K562 (cell line): Measurements from ENCODE around the gene NOTCH1. TPM values are rescaled to one million over a fixed set of nuclear protein-coding genes. Genes with fewer than 3 reads are reported as not detected.

Experiments used
- ATAC-seq: fragments of 200-7000 bp; cut with Tn5 transposase; 3 replicates; pipeline ENCODE4 v1.9.1; 2020; ENCODE audit warnings: moderate library complexity
- BruUV-seq: library from RNA; stranded (reverse); fragments of 400-500 nt; replicated peaks from 2 replicates; lab custom pipeline; 2021; lab: Mats Ljungman, UMichigan
- CTCF ChIA-PET: fragments of 300-600 bp; formaldehyde crosslinking; extraction: SDS; loops from one replicate; lab custom pipeline; 2021; ENCODE audit warnings: low intra/inter-chr PET ratio; lab: Yijun Ruan, JAX
- POLR2A ChIA-PET: fragments of 300-600, 350-650 bp; sonication (Branson Sonifier 250); formaldehyde crosslinking; extraction: SDS; loops from one replicate; lab custom pipeline; 2021; ENCODE audit warnings: antibody characterized with exemption, inconsistent platforms; lab: Yijun Ruan, JAX
- DNase-seq, 4 experiments: peaks; one replicate each; pipeline versions ENCODE4 v3.0.0 to v3.0.0-alpha.2; 2011 to 2018; ENCODE audit warnings: low spot score in 3 of 4, mixed read lengths in 3 of 4; ENCODE audit errors: extremely low read depth in 1 of 4
- FAIRE-seq: peaks from 2 replicates; lab custom pipeline; 2011; peaks lifted over from hg19 to GRCh38; lab: Jason Lieb, UNC
- H2AFZ ChIP-seq: 2 replicates; pipeline ENCODE4 v1.6.0; 2011; ENCODE audit warnings: low read depth, low read length, control low read depth, inconsistent platforms
- H3K27ac ChIP-seq: fragments of 200-600 bp; 3 replicates; pipeline ENCODE4 v1.8.0; 2011; ENCODE audit warnings: low read depth, mild to moderate bottlenecking, control low read depth, inconsistent platforms, low read length, moderate library complexity, mixed read lengths; ENCODE audit errors: extremely low read depth
- H3K27me3 ChIP-seq, 2 experiments: fragments of 300-600 bp in 1 of 2; 2 replicates in 1 of 2; 3 replicates in 1 of 2; pipeline versions ENCODE4 v1.6.0 to v1.8.0; 2011; ENCODE audit warnings: inconsistent platforms in 2 of 2, low read length in 2 of 2, mild to moderate bottlenecking in 1 of 2, mixed read lengths in 1 of 2, moderate library complexity in 1 of 2; ENCODE audit not compliant: control insufficient read depth in 2 of 2, insufficient read depth in 2 of 2
- H3K36me3 ChIP-seq: fragments of 300-600 bp; 3 replicates; pipeline ENCODE4 v1.8.0; 2011; ENCODE audit warnings: mild to moderate bottlenecking, low read length, inconsistent platforms; ENCODE audit not compliant: control insufficient read depth, insufficient read depth
- H3K4me1 ChIP-seq, 2 experiments: fragments of 200-600 bp in 1 of 2; replicated peaks in 1 of 2; 2 replicates in 1 of 2; 3 replicates in 1 of 2; pipeline versions ENCODE4 v1.5.1 to v1.8.0; 2011; ENCODE audit warnings: inconsistent platforms in 2 of 2, low read length in 2 of 2, mild to moderate bottlenecking in 1 of 2, mixed read lengths in 1 of 2, moderate library complexity in 1 of 2; ENCODE audit not compliant: control insufficient read depth in 2 of 2, insufficient read depth in 2 of 2
- H3K4me2 ChIP-seq: 2 replicates; pipeline ENCODE4 v1.6.1; 2011; ENCODE audit warnings: low read length, control low read depth, inconsistent platforms, mixed read lengths; ENCODE audit not compliant: insufficient read depth
- H3K4me3 ChIP-seq: fragments of 200-600 bp; sonication (generic), shearing (Covaris generic); 2 replicates; pipeline ENCODE4 v1.5.1; 2016; ENCODE audit warnings: control low read depth, inconsistent platforms
- H3K79me2 ChIP-seq: fragments of 200-600 bp; 3 replicates; pipeline ENCODE4 v1.8.0; 2011; ENCODE audit warnings: low read length, inconsistent platforms; ENCODE audit not compliant: control insufficient read depth, insufficient read depth
- H3K9ac ChIP-seq, 2 experiments: 2 replicates each; pipeline versions ENCODE4 v1.6.0 to v1.6.1; 2011; ENCODE audit warnings: low read depth in 2 of 2, low read length in 2 of 2, control low read depth in 1 of 2, inconsistent platforms in 1 of 2, mild to moderate bottlenecking in 1 of 2, mixed read lengths in 1 of 2; ENCODE audit not compliant: insufficient read depth in 1 of 2
- H3K9me1 ChIP-seq: one replicate; pipeline ENCODE4 v1.6.0; 2011; ENCODE audit warnings: inconsistent platforms, mild to moderate bottlenecking, low read length, moderate library complexity; ENCODE audit not compliant: control insufficient read depth, insufficient read depth
- H3K9me3 ChIP-seq: replicated peaks from 2 replicates; pipeline ENCODE4 v1.5.1; 2011; ENCODE audit warnings: low read depth, low read length, inconsistent platforms; ENCODE audit not compliant: control insufficient read depth, insufficient read depth
- H4K20me1 ChIP-seq: replicated peaks from 2 replicates; pipeline ENCODE4 v1.6.1; 2011; ENCODE audit warnings: low read length, inconsistent platforms, mixed read lengths; ENCODE audit not compliant: control insufficient read depth, insufficient read depth
- BCOR ChIP-seq: fragments of 450-650 bp; IDR thresholded peaks from 2 replicates; pipeline ENCODE4 v1.6.1; 2016
- CBX3 ChIP-seq, 2 experiments: IDR thresholded peaks; 1 replicate in 1 of 2; 2 replicates in 1 of 2; pipeline ENCODE4 v1.6.1; 2012; ENCODE audit warnings: inconsistent platforms in 2 of 2, low read length in 2 of 2, borderline replicate concordance in 1 of 2, control low read depth in 1 of 2
- CLOCK ChIP-seq: fragments of 250-450 bp; sonication (Bioruptor Pico); IDR thresholded peaks from 2 replicates; pipeline ENCODE4 v1.4.0; 2020; ENCODE audit warnings: mild to moderate bottlenecking, moderate library complexity, borderline replicate concordance
- PTBP1 ChIP-seq: fragments of 200-400 bp; formaldehyde crosslinking; IDR thresholded peaks from 2 replicates; pipeline ENCODE4 v1.6.1; 2017; ENCODE audit warnings: low read depth, low read length
- RBM25 ChIP-seq: fragments of 200-400 bp; formaldehyde crosslinking; IDR thresholded peaks from 2 replicates; pipeline ENCODE4 v1.6.1; 2018; ENCODE audit warnings: low read length, low read depth, moderate library complexity; ENCODE audit not compliant: severe bottlenecking
- RCOR1 ChIP-seq, 2 experiments: IDR thresholded peaks; 2 replicates each; pipeline ENCODE4 v1.6.1; 2012; ENCODE audit warnings: low read depth in 2 of 2, low read length in 2 of 2, borderline replicate concordance in 1 of 2, improper control_type of control experiment in 1 of 2
- SRF ChIP-seq, 2 experiments: fragments of 250-450, 450-650 bp in 1 of 2; sonication (Bioruptor Pico) in 1 of 2; sonication (generic) in 1 of 2; formaldehyde crosslinking; IDR thresholded peaks; 2 replicates each; pipeline versions ENCODE4 v1.5.0 to v1.5.1; 2020 to 2022; ENCODE audit warnings: mild to moderate bottlenecking in 1 of 2, missing genetic modification reagents in 1 of 2
- ZNF146 ChIP-seq: IDR thresholded peaks from one replicate; pipeline ENCODE4 v1.6.1; 2018; ENCODE audit warnings: missing compliant biosample characterization; ENCODE audit not compliant: unreplicated experiment
- ZNF274 ChIP-seq: IDR thresholded peaks from 2 replicates; pipeline ENCODE4 v1.6.1; 2011; ENCODE audit warnings: low read depth, mild to moderate bottlenecking, low read length, moderate library complexity, borderline replicate concordance
- WGBS: fragments of 100-300 bp; shearing (Covaris generic); methylation state at CpG from one replicate; pipeline ENCODE4 v1.1.6; 2016; ENCODE audit warnings: low coverage, mixed read lengths; ENCODE audit not compliant: insufficient coverage; ENCODE audit errors: missing lambda C conversion rate; 5-methylcytosine and 5-hydroxymethylcytosine counted together
- in situ Hi-C: fragments of 300-500 bp; cut with MboI; formaldehyde crosslinking; loops from 4 replicates; pipeline ENCODE4 v1.15.0; 2018; ENCODE audit warnings: inconsistent platforms, mixed read lengths
- intact Hi-C: fragments of 100-400 bp; cut with micrococcal nuclease; formaldehyde crosslinking; loops from 2 replicates; pipeline ENCODE4 v1.14.2; 2022
- polyA plus RNA-seq, 8 experiments: library from polyadenylated mRNA; depleted of rRNA in 4 of 8; stranded (reverse) in 5 of 8; unstranded in 3 of 8; fragments of >200 nt; fragmentation: Nextera tagmentation in 2 of 8; fragmentation: Illumina TruSeq in 1 of 8; extraction: Ambion mirVana in 2 of 8; extraction: Trizol in 1 of 8; gene quantifications; 2 replicates each; pipeline versions ENCODE4 v1.2.1 to v1.2.3, GENCODE V29; 2011 to 2014; ENCODE audit warnings: inconsistent platforms in 1 of 8, missing spikeins in 1 of 8
- total RNA-seq, 7 experiments: library from RNA; depleted of rRNA in 6 of 7; stranded (reverse); fragments of >200 nt in 6 of 7; fragmentation: Illumina TruSeq in 2 of 7; extraction: Trizol in 2 of 7; gene quantifications; 2 replicates each; pipeline versions ENCODE4 v1.2.1 to v1.2.3, GENCODE V29; 2011 to 2021; ENCODE audit warnings: low replicate concordance in 1 of 7

NOTCH1 gene
- total and polyA plus RNA-seq, 9 of the 15 experiments (the other 6 are each of a cell fraction or from before 2014, with no cell fraction given) = 0.03 to 31.4 (median 2.3) TPM

GRCh38 chr9:136545965-136546696, at the start of gene NOTCH1 (continued):
- no peak for TF ChIP-seq CLOCK (CRISPR knock-in tag)

GRCh38 chr9:136594492-136594891, 48.6 kb upstream of the NOTCH1 start:
- ChIA-PET POLR2A (interaction anchor here (0.9 kb wide), 1 partner anchor 32 kb away, joined by 3 read pairs; no protein-coding TSS in a partner anchor), CTCF (no interaction called here)
- no peak overlapping the region for H3K4me3 ChIP-seq
- H3K36me3 ChIP-seq = no peaks in the 10 kb centered on the region
- peaks cover 27 to 46% of the 10 kb centered on the region in 2 experiments for H3K27me3 ChIP-seq
- 37% methylated on average over 14 of the region's 14 CpGs for WGBS
- DNase-seq = no peak
- H3K79me2 ChIP-seq = no peaks in the 10 kb centered on the region
- intact Hi-C loops (no loop called here), in situ Hi-C loops (no loop called here)
- H3K9ac ChIP-seq = no peak overlapping the region
- H3K27ac ChIP-seq = no peak overlapping the region
- no peak for FAIRE-seq
- H2AFZ ChIP-seq = no peak overlapping the region
- H3K4me1 ChIP-seq = peaks cover 15 to 58% of the 10 kb centered on the region in 2 experiments
- no peak for ATAC-seq
- H3K9me3 ChIP-seq = 0 out of 2 replicates have a peak, but pooled peaks cover 3% of the 10 kb centered on the region
- no peaks in the 10 kb centered on the region for H4K20me1 ChIP-seq
- no peaks in the 10 kb centered on the region for H3K9me1 ChIP-seq
- BruUV-seq = no TSS peak
- H3K4me2 ChIP-seq = no peak overlapping the region
- TF ChIP-seq RCOR1 (IDR thresholded peaks at IDR 0.05; ENCODE audit: borderline replicate concordance in 1 of 2, low read depth in 2 of 2, low read length in 2 of 2) (peak in 1 of 2 experiments; percentile 54; a peak in 1 of 4 replicates), SRF (CRISPR knock-in tag; IDR thresholded peaks at IDR 0.05) (no peak), ZNF146 (CRISPR knock-in tag) (peak; percentile 100), ZNF274 (no peak), PTBP1 (peak; percentile 87), RBM25 (peak; percentile 95), CBX3 (IDR thresholded peaks at IDR 0.05; ENCODE audit: borderline replicate concordance in 1 of 2, low read length in 2 of 2) (0 out of 3 replicates have a peak, but pooled peaks of 1 of the 2 experiments have one; percentile 33), BCOR (peak; percentile 92)
